ENCODE results near the gene DLGAP1.

DNA sequence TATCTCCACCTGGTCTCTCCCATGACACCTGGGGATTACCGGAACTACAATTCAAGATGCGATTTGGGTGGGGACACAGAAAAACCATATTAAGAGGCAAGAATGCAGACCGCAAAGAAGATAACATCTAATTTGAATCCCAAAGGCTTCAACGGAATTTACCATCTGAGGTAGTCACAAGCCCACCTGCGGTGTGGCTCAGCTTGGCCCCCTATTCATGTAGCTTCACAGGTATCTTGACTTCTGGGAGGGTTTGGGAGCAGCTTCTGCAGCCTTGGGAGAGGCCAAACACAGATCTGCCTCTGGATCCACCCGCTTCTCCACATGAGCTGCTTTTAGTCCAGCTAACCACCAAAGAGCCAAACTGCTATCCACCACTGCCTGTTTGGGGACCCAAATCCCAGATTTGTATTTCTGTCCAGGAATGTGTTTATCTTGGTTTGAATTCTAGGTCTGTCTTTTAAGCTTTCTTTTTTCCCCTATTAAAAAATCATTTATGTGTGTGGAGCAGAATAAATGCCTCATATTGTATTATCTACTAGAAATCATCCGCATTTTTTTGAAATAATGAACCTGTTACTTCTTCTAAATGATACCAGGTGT lies 247.6 kb downstream of the DLGAP1 start:
- TF ChIP-seq POLR2AphosphoS5 (IDR thresholded peaks at IDR 0.05; ENCODE audit: low read depth) (no peak), EZH2 (IDR thresholded peaks at IDR 0.05; ENCODE audit: low read depth, unreplicated experiment) (no peak)
- TF ChIP-seq, protein P1, sequence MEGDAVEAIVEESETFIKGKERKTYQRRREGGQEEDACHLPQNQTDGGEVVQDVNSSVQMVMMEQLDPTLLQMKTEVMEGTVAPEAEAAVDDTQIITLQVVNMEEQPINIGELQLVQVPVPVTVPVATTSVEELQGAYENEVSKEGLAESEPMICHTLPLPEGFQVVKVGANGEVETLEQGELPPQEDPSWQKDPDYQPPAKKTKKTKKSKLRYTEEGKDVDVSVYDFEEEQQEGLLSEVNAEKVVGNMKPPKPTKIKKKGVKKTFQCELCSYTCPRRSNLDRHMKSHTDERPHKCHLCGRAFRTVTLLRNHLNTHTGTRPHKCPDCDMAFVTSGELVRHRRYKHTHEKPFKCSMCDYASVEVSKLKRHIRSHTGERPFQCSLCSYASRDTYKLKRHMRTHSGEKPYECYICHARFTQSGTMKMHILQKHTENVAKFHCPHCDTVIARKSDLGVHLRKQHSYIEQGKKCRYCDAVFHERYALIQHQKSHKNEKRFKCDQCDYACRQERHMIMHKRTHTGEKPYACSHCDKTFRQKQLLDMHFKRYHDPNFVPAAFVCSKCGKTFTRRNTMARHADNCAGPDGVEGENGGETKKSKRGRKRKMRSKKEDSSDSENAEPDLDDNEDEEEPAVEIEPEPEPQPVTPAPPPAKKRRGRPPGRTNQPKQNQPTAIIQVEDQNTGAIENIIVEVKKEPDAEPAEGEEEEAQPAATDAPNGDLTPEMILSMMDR (conservative IDR thresholded peaks at IDR 0.05; ENCODE audit: low read depth in 2 of 2): no peak

Data from GM23338 (cell line).